ENCODE measurements around the gene COX5A.
A peak's percentile ranks its signal among the peaks of the same experiment; 100 is the strongest.

COX5A gene

DNA sequence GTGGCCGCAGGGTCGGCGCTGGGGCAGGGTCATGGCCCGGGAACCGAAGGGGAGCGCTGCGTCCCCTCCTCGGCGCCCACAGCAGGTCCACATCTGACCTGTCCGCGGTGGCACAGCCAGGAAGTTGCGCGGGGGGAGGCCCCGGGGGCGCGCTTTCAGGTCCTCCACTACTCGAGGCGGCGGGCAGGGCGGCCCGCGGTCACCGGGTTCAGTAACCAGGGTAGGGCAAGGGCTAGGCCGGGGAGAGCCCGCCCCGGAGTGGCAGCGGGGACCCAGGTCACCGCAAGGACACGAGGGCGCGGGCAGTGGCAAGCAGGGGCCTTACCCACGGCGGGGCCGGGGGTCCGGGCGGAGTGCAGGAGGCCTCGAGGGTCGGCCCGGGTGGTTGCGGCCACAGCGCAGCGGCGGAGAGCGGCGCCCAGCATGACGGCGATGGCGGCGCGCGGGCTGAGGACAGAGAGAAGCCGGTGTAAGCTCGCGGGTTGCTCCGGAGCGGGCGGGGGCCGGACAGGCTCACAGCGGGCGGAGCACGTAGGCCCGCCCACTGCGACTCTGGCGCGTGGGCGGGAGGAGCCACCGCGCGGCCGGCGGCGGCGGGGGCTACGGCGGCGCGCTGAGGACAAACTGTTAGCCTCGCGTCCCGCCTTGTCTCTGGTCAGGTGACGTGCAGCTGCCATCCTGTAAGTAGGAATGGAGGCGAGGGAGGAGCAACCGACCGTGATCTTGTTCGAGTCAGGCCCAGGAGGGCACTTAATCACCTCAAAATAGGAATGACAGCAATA, at the start of gene COX5A:
COX5A (minus strand) TSS at position 484 of the 782 bp plus-strand sequence; CDS start at position 425, 59 bp downstream.
- ATAC-seq: peak; percentile 94 to 96

GRCh38 chr15:74983725-74984231, 45.9 kb upstream of the COX5A start:
- ATAC-seq: peak; percentile 96 to 97

GRCh38 chr15:74982183-74982582, 44.3 kb upstream of the COX5A start:
- no peak for ATAC-seq

DNA sequence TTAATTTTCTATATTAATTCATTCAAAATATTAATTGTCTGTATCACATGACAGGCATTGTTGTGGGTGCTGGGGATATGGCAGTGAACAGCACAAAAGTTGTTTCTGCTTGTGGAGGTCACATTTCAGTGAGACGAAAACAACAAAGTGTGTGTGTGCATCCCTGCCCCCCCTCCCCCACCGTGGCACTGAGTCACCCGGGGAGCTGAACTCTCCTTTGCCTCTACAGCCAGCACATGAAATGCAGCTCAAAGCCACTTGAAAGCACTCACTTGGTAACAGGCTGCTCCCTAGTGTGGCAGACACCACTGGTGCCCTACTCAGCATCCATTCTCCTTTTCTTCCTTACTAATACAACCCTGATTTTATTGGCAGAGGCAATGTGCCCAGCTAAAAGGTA, 40.6 kb upstream of the COX5A start:
- peak; percentile 62 to 65 for ATAC-seq

GRCh38 chr15:74978077-74978476, 40.2 kb upstream of the COX5A start:
- no peak for ATAC-seq

- ATAC-seq: peak; percentile 95 to 97
Measured at GRCh38 chr15:74977599-74977998, 39.7 kb upstream of the COX5A start.

DNA sequence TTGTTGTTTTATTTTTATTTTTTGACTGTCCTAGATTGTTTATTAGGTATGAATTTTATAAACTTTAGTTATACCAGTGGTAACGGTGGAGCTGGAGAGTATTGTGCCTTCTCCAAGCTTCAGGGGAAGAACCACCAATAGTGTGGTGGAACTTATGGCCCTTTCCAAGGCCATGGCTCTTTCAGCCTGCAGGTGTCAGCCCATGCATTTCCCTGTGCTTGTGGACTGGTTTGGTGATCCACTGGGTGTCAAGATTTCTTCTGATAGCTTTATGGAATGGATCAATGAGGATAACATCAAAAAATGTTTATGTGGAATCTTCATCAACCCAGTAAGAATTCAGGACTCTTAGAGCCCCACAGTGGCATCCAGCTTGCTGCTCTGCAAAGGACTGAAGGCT, 38.3 kb upstream of the COX5A start:
- ATAC-seq: no peak

- no peak for ATAC-seq
Measured at GRCh38 chr15:74967670-74968069, 29.8 kb upstream of the COX5A start.

DNA sequence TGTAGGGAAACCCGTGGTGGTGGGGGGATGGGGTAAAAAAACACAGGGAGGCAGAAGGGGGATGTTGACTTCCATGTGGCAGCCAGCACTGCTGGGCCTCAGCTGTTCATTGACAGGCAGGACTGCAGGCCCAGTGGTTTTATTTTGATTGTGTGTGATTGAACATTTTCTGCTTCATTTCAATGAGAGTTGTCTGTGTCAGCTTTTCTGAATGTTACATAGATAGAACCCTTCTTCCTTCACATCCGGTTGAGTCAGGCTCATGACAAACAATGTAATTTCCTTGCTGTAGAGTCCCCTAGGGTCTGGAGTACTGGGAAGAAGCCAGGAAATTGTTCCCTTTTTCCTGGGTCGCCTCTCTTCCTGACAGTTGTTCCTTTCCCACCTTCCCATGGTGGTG, 26.9 kb upstream of the COX5A start:
- no peak for ATAC-seq

- no peak for ATAC-seq
Measured at GRCh38 chr15:74963213-74963612, 25.3 kb upstream of the COX5A start.

GRCh38 chr15:74962671-74963070, 24.8 kb upstream of the COX5A start:
- no peak for ATAC-seq

GRCh38 chr15:74962219-74962618, 24.3 kb upstream of the COX5A start:
- no peak for ATAC-seq

DNA sequence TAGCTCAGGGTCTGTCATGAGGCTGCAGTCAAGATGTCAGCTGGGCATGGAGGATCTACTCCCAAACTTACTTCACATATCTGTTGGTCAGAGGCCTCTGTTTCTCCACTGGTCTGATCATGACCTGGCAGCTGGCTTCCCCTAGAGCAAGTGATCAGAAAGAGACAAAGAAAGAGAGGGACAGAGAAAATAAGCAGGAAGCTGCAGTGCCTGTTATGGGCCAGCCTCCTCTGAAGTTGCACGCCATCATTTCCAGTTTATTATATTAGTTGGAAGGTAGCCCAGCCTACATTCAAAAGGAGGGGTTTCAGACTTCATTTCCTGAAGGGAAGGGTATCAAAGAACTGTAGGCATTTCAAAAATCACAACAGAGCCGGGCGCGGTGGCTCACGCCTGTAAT, 23.7 kb upstream of the COX5A start:
- no peak for ATAC-seq

DNA sequence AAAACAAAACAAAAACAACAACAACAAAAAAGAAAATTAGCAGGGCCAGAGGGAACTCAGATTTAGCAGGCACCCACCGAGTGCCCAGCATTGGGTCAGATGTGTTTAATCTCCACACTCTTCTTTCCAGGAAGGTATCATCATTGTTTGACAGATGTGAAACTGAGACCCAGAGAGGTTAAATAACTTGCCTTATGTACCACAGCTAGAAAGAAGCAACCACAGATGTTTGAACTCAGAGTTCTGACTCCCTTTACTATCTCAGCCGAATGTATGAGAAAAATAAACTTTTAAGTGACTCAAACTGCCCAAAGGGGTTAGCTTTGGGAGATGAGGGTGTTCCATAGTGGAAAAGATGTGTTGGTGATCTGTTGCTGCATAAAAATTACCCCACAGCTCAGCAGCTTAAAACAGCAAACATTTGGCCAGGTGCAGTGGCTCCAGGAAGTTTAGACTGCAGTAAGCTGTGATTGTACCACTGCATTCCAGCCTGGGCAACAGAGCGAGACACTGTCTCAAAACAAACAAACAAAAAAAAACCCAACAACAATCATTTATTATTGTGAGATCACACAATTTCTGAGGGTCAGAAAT, 23.2 kb upstream of the COX5A start:
- ATAC-seq: peak; percentile 25 to 42

DNA sequence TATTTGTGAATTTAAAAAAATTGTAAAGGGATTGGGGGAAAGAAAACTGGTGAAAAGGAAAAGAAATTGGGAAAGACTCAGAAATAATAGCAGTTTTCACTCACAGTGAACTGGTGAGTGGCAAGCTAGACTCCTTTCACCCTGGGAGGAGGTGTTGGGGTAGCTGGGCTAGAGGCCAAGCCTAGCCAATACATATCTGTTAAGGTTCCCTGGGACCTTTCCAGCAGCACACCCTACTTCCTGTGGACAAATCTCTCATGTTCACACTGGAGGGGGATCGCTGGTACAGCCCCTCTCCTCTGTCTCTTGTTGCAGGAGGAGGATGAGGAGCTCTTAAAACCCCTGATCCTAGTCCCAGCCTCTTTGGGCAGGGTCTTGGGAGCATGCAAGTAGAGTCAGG, 22.4 kb upstream of the COX5A start:
- no peak for ATAC-seq

DNA sequence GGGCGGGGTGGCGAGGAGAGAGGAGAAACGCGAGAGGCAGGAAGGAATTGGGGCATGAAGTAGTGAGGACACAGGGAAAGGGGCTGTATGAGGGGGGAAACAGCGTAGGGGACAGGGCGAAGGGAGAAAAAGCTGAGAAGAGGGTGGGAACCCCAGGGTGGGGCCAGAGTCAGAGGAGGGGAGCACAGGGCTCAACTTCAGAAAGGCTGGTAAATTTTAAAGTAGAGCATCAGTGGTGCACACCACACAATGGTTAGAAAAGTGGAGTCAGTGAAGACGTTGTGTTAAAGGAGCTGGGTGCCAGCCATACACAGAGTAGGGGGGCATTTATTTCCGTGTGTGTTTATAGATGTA, 21.7 kb upstream of the COX5A start:
- no peak for ATAC-seq

DNA sequence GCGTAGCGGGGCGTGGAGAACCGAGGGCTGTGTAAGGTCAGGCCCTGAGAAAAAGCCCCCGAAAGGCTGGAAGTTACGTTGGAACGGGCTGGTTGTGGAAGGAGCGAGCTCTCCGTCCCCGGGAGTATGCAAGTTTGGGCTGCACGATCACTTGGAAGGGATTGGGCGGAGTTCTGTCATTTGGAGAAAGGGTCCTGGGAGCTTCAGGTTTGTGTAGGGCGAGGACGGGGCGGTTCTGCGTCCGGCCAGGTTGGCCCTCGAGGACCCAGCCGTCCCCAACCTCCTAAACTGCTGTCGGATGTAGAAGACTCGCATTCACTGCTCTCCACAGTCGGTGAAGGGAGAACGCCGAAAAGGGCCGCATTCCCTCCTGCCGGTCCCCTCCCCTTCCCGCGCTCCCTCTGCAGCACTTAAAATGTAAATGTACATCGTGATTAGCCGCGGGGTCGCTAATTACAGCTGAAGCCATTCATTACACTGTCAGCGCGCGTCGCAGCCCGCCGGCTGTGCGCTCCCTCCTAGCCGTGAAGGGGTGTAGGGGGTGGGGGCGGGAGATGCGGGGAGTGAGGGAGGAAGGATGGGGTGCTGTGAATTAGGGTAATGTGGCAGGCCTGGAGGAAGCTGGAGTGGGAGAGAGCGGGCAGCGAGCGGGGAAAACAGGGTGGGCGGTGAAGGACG, 21.2 kb upstream of the COX5A start:
- no peak for ATAC-seq

DNA sequence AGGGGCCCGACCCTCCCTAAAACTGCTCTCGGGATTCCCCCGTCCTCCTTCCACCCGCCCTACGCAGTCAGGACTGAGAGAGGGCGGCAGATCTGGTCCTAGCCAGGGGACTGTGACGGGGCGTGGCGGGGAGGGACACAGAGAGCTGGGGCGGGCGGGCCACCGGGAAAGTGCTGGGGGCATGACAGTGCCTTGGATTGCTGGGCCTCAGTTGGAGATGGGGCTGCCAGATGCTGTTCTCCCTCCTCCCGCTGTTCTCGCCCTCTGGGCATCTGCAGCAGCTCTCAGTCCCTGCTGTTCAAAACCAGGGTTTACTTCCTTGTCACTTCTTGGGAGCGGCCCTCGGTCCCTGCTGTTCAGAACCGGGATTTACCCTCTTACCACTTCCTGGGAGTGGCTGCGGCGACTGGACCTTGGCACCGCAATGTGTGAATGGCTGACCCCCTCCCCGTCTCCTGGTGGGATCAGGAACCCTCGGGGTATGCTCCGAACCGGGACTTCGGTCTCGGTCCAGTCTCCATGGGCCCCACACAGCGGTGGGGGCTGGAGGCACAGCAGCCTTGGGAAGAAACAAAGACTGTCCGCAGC, 20.5 kb upstream of the COX5A start:
- ATAC-seq: no peak

- ATAC-seq: no peak
Measured at GRCh38 chr15:74957476-74958035, 19.7 kb upstream of the COX5A start.

GRCh38 chr15:74956648-74957475, 19.0 kb upstream of the COX5A start, which contains the start of gene RPP25:
Gene RPP25, minus strand, starts transcription at chr15:74956772. Its CDS starts 189 bp downstream, at chr15:74956583.
- ATAC-seq: peak; percentile 88

GRCh38 chr15:74955796-74956647, 18.1 kb upstream of the COX5A start:
- ATAC-seq: peak; percentile 57 to 58
